Stimulated activated naive B cell treated with anti-CD40 and anti-IgM and Interleukin-4, amounts not matched to agents 10 μg/mL and 1 μg/mL and 100 μg/mL, for 72 hours (primary cell): ENCODE results near the gene PCDHA8.
"Not testable (repeated sequence)": the region's sequence is repeated elsewhere in the genome, so short reads cannot be mapped to it uniquely, and the experiment has no call there.

ENCODE experiments used
- ATAC-seq, 2 donors: fragments of 150-1000 bp; cut with Tn5 transposase; replicated peaks; 2 replicates each; pipeline ENCODE4 v1.10.0; 2021; ENCODE audit warnings: moderate library complexity in 1 of 2
- DNase-seq: peaks from one replicate; pipeline ENCODE4 v3.0.0; 2021
- H3K27ac Mint-ChIP-seq: one replicate; pipeline ENCODE4 v1.8.0; 2022; ENCODE audit warnings: mild to moderate bottlenecking, mixed read lengths
- H3K27me3 Mint-ChIP-seq, 2 donors: one replicate each; pipeline ENCODE4 v1.8.0; 2022; ENCODE audit warnings: mixed read lengths in 2 of 2
- H3K36me3 Mint-ChIP-seq, 2 donors: one replicate each; pipeline ENCODE4 v1.8.0; 2022; ENCODE audit warnings: mixed read lengths in 2 of 2, mild to moderate bottlenecking in 1 of 2
- H3K4me1 Mint-ChIP-seq, 2 donors: one replicate each; pipeline ENCODE4 v1.8.0; 2022; ENCODE audit warnings: mixed read lengths in 2 of 2, mild to moderate bottlenecking in 1 of 2
- H3K4me3 Mint-ChIP-seq, 2 donors: one replicate each; pipeline ENCODE4 v1.8.0; 2022; ENCODE audit warnings: mild to moderate bottlenecking in 2 of 2, mixed read lengths in 2 of 2, moderate library complexity in 1 of 2
- H3K9me3 Mint-ChIP-seq, 2 donors: one replicate each; pipeline ENCODE4 v1.8.0; 2022; ENCODE audit warnings: mixed read lengths in 2 of 2, mild to moderate bottlenecking in 1 of 2

Gene PCDHA8

DNA sequence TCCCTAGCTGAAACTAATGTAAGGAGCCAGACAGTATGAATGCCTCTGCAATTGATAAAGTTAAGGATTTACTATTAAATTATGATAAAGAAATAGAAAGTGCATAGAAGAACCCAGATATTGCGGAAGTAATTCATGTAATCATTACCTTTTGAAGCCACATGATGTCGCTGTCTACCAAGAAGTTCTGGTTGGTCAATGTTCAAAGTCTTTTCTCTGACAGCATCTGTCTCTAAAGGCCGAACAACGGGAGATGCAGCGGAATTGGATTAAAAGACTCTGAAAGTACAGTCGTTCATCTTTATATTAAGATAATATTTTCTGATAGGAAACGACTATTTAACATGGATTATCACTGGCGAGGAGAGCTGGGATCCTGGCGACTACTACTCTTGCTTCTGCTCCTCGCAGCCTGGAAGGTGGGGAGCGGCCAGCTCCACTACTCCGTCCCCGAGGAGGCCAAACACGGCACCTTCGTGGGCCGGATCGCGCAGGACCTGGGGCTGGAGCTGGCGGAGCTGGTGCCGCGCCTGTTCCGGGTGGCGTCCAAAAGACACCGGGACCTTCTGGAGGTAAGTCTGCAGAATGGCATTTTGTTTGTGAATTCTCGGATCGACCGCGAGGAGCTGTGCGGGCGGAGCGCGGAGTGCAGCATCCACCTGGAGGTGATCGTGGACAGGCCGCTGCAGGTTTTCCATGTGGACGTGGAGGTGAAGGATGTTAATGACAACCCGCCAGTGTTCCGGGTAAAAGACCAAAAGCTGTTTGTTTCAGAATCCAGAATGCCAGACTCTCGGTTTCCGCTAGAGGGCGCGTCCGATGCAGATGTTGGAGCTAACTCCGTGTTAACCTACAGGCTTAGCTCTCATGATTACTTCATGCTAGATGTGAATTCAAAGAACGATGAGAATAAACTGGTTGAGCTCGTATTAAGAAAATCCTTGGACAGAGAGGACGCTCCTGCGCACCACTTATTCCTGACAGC, at the start of gene PCDHA8:
Gene PCDHA8 (plus strand): TSS at position 210 of the 985 bp plus-strand sequence. CDS start 135 bp downstream, at position 345.
- H3K4me1 Mint-ChIP-seq: no peaks in the 10 kb centered on the region
- ATAC-seq (no peak), DNase-seq (no peak)
- H3K27ac Mint-ChIP-seq: no peak within 1 kb of the TSS
- no peaks in the 10 kb centered on the region for H3K36me3 Mint-ChIP-seq
- H3K9me3 Mint-ChIP-seq: peaks cover under 1 to 13% of the 10 kb centered on the region in 2 donors
- H3K27me3 Mint-ChIP-seq: peaks cover 15 to 27% of the 10 kb centered on the region in 2 donors
- H3K4me3 Mint-ChIP-seq: no peak within 1 kb of the TSS

DNA sequence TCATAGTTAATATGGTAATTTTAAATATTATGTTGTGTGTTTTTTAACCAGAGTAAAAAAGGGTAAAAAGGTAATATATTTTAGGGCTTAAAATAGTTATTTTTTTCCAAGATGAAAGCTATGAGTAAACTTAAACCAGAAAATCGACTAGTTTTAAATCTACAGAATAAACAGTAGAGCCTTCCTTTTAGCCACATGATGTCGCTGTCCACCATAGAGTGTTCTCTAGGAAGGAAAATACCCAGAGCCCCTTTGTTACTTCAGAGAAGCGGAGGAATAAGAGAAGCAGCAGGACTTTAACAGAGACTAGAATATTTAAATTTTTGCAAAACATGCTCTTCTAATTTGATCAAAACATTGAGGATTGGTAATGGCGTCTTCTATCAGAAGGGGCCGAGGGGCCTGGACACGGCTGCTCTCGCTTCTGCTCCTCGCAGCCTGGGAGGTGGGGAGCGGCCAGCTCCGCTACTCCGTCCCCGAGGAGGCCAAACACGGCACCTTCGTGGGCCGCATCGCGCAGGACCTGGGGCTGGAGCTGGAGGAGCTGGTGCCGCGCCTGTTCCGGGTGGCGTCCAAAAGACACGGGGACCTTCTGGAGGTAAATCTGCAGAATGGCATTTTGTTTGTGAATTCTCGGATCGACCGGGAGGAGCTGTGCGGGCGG, 46.3 kb upstream of the PCDHA8 start, which contains the start of gene PCDHA2:
Gene PCDHA2 (plus strand): TSS at position 258 of the 664 bp plus-strand sequence.
- Mint-ChIP-seq H3K27me3 (peaks cover 22 to 36% of the 10 kb centered on the region in 2 donors), H3K27ac (no peak within 1 kb of the TSS)
- no peak for ATAC-seq

DNA sequence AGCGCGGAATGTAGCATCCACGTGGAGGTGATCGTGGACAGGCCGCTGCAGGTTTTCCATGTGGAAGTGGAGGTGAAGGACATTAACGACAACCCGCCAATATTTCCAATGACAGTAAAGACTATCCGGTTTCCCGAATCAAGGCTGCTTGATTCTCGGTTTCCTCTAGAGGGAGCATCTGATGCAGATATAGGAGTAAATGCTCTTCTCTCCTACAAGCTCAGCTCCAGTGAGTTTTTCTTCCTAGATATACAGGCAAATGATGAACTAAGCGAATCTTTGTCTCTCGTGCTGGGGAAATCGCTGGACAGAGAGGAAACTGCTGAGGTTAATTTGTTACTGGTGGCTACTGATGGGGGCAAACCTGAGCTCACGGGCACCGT, 45.7 kb upstream of the PCDHA8 start:
- Mint-ChIP-seq H3K4me1 (no peaks in the 10 kb centered on the region), H3K4me3 (no peak overlapping the region), H3K27ac (no peak overlapping the region), H3K36me3 (peaks cover 3 to 6% of the 10 kb centered on the region in 2 donors), H3K27me3 (peaks cover 25 to 34% of the 10 kb centered on the region in 2 donors), H3K9me3 (peaks cover 4 to 16% of the 10 kb centered on the region in 2 donors)
- DNase-seq: no peak
- ATAC-seq: no peak

More for the DNA sequence above, 46.3 kb upstream of the PCDHA8 start, which contains the start of gene PCDHA2:
- peaks cover 3 to 6% of the 10 kb centered on the region in 2 donors for H3K36me3 Mint-ChIP-seq
- H3K4me1 Mint-ChIP-seq: no peaks in the 10 kb centered on the region
- DNase-seq: no peak
- peaks cover 5 to 17% of the 10 kb centered on the region in 2 donors for H3K9me3 Mint-ChIP-seq
- H3K4me3 Mint-ChIP-seq: no peak within 1 kb of the TSS

DNA sequence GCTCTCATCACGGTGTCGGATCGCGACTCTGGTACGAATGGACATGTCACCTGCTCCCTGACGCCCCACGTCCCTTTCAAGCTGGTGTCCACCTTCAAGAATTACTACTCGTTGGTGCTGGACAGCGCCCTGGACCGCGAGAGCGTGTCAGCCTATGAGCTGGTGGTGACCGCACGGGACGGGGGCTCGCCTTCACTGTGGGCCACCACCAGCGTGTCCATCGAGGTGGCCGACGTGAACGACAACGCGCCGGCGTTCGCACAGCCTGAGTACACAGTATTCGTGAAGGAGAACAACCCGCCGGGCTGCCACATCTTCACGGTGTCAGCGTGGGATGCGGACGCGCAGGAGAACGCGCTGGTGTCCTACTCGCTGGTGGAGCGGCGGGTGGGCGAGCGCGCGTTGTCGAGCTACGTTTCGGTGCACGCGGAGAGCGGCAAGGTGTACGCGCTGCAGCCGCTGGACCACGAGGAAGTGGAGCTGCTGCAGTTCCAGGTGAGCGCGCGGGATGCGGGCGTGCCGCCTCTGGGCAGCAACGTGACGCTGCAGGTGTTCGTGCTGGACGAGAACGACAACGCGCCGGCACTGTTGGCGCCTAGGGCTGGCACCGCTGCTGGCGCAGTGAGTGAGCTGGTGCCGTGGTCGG, 44.8 kb upstream of the PCDHA8 start:
- Mint-ChIP-seq H3K27me3 (peaks cover 21 to 31% of the 10 kb centered on the region in 2 donors), H3K9me3 (peaks cover 4 to 16% of the 10 kb centered on the region in 2 donors)
- not testable (repeated sequence) for H3K36me3 Mint-ChIP-seq, ATAC-seq, H3K27ac Mint-ChIP-seq, DNase-seq, H3K4me1 Mint-ChIP-seq, H3K4me3 Mint-ChIP-seq

GRCh38 chr5:140796718-140797095, 44.3 kb upstream of the PCDHA8 start:
- Mint-ChIP-seq H3K4me3 (no peak overlapping the region), H3K4me1 (no peaks in the 10 kb centered on the region), H3K27ac (no peak overlapping the region), H3K36me3 (peaks cover 3 to 6% of the 10 kb centered on the region in 2 donors), H3K9me3 (peaks cover 4 to 16% of the 10 kb centered on the region in 2 donors), H3K27me3 (peaks cover 21 to 27% of the 10 kb centered on the region in 2 donors)
- no peak for ATAC-seq
- DNase-seq: no peak

GRCh38 chr5:140800816-140801493, 40.0 kb upstream of the PCDHA8 start, which contains the start of gene PCDHA3:
TSS of gene PCDHA3 (plus strand) at chr5:140801057.
- H3K4me3 Mint-ChIP-seq: no peak within 1 kb of the TSS
- H3K27me3 Mint-ChIP-seq: peaks cover 19 to 20% of the 10 kb centered on the region in 2 donors
- peaks cover 2 to 5% of the 10 kb centered on the region in 2 donors for H3K36me3 Mint-ChIP-seq
- H3K4me1 Mint-ChIP-seq: no peaks in the 10 kb centered on the region
- ATAC-seq (no peak), DNase-seq (no peak)
- H3K9me3 Mint-ChIP-seq: peaks cover 9 to 10% of the 10 kb centered on the region in 2 donors
- peak within 1 kb of the TSS; percentile 25 for H3K27ac Mint-ChIP-seq

GRCh38 chr5:140801494-140801841, 39.5 kb upstream of the PCDHA8 start:
- no peak overlapping the region for H3K27ac Mint-ChIP-seq
- ATAC-seq (no peak), DNase-seq (no peak)
- H3K27me3 Mint-ChIP-seq: peaks cover 19 to 24% of the 10 kb centered on the region in 2 donors
- H3K36me3 Mint-ChIP-seq: peaks cover 0 to 2% of the 10 kb centered on the region in 2 donors
- no peaks in the 10 kb centered on the region for H3K4me1 Mint-ChIP-seq
- H3K4me3 Mint-ChIP-seq: no peak overlapping the region
- peaks cover 8 to 9% of the 10 kb centered on the region in 2 donors for H3K9me3 Mint-ChIP-seq

DNA sequence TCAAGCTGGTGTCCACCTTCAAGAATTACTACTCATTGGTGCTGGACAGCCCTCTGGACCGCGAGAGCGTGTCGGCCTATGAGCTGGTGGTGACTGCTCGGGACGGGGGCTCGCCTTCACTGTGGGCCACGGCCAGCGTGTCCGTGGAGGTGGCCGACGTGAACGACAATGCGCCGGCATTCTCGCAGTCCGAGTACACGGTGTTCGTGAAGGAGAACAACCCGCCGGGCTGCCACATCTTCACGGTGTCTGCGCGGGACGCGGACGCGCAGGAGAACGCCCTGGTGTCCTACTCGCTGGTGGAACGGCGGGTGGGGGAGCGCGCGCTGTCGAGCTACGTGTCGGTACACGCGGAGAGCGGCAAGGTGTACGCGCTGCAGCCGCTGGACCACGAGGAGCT, 38.6 kb upstream of the PCDHA8 start:
- H3K4me1 Mint-ChIP-seq, ATAC-seq, H3K4me3 Mint-ChIP-seq, DNase-seq, H3K27ac Mint-ChIP-seq, H3K36me3 Mint-ChIP-seq: not testable (repeated sequence)
- H3K27me3 Mint-ChIP-seq: peaks cover 23 to 31% of the 10 kb centered on the region in 2 donors
- peaks cover 9 to 10% of the 10 kb centered on the region in 2 donors for H3K9me3 Mint-ChIP-seq

GRCh38 chr5:140802781-140803271, 38.2 kb upstream of the PCDHA8 start:
- peaks cover 0 to 2% of the 10 kb centered on the region in 2 donors for H3K36me3 Mint-ChIP-seq
- no peaks in the 10 kb centered on the region for H3K4me1 Mint-ChIP-seq
- H3K4me3 Mint-ChIP-seq: no peak overlapping the region
- ATAC-seq: no peak
- H3K27me3 Mint-ChIP-seq: peaks cover 23 to 36% of the 10 kb centered on the region in 2 donors
- H3K27ac Mint-ChIP-seq: peak overlapping the region; percentile 25
- DNase-seq: no peak
- peaks cover 9 to 10% of the 10 kb centered on the region in 2 donors for H3K9me3 Mint-ChIP-seq

DNA sequence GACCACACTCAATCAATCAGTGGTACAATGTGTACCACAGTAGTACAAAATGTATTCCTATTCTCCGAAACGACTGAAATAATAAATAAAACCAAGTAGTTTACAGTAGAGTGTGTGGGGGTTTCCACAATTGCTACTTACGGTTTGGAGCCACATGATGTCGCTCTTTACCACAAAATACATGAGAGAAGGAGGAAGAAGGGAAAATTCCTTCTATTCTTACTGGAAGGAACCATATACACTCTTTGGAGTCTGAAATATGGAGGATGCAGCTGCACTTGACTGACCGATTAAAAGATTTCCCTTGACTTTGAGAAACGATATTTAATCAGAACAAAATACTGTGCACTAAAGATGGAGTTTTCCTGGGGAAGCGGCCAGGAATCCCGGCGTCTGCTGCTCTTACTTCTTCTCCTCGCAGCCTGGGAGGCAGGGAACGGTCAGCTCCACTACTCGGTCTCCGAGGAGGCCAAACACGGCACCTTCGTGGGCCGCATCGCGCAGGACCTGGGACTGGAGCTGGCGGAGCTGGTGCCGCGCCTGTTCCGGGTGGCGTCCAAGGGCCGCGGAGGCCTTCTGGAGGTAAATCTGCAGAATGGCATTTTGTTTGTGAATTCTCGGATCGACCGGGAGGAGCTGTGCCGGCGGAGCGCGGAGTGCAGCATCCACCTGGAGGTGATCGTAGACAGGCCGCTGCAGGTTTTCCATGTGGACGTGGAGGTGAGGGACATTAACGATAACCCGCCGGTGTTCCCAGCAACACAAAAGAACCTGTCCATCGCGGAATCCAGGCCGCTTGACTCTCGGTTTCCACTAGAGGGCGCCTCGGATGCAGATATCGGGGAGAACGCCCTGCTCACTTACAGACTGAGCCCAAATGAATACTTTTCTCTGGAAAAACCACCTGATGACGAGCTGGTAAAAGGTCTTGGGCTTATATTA, 33.9 kb upstream of the PCDHA8 start, which contains the start of gene PCDHA4:
Gene PCDHA4 (plus strand): TSS at position 235 of the 942 bp plus-strand sequence.
- DNase-seq (no peak), ATAC-seq (no peak)
- H3K27ac Mint-ChIP-seq: no peak within 1 kb of the TSS
- no peaks in the 10 kb centered on the region for H3K4me1 Mint-ChIP-seq
- H3K27me3 Mint-ChIP-seq: peaks cover 18 to 36% of the 10 kb centered on the region in 2 donors
- H3K4me3 Mint-ChIP-seq: peak within 1 kb of the TSS in 1 of 2 donors; percentile 10
- H3K9me3 Mint-ChIP-seq: peaks cover 15 to 21% of the 10 kb centered on the region in 2 donors
- H3K36me3 Mint-ChIP-seq: peaks cover 2 to 3% of the 10 kb centered on the region in 2 donors

- not testable (repeated sequence) for H3K36me3 Mint-ChIP-seq
- peaks cover 23% of the 10 kb centered on the region in 2 donors for H3K9me3 Mint-ChIP-seq
Observed at GRCh38 chr5:140808241-140808888, 32.6 kb upstream of the PCDHA8 start.

GRCh38 chr5:140808889-140809291, 32.1 kb upstream of the PCDHA8 start:
- ATAC-seq: no peak
- H3K4me3 Mint-ChIP-seq: no peak overlapping the region
- H3K9me3 Mint-ChIP-seq: peaks cover 22 to 23% of the 10 kb centered on the region in 2 donors
- peaks cover 26 to 33% of the 10 kb centered on the region in 2 donors for H3K27me3 Mint-ChIP-seq
- peaks cover 2 to 3% of the 10 kb centered on the region in 2 donors for H3K36me3 Mint-ChIP-seq
- no peak for DNase-seq
- H3K27ac Mint-ChIP-seq: no peak overlapping the region
- H3K4me1 Mint-ChIP-seq: no peaks in the 10 kb centered on the region

More at GRCh38 chr5:140808241-140808888, 32.6 kb upstream of the PCDHA8 start:
- not testable (repeated sequence) for H3K27ac Mint-ChIP-seq, ATAC-seq, H3K4me3 Mint-ChIP-seq, H3K4me1 Mint-ChIP-seq, DNase-seq
- peaks cover 28 to 36% of the 10 kb centered on the region in 2 donors for H3K27me3 Mint-ChIP-seq
